Endothelial cell of umbilical vein (primary cell): ENCODE measurements around the gene COPS2. TPM values are rescaled to one million over a fixed set of nuclear protein-coding genes. Genes with fewer than 3 reads are reported as not detected.

Experiments
- BruUV-seq: library from RNA; stranded (reverse); fragments of 400-500 nt; replicated peaks from 2 replicates; lab custom pipeline; 2021; lab: Mats Ljungman, UMichigan
- CTCF ChIA-PET: fragments of 300-600, 350-600 bp; sonication (Branson Sonifier 250); formaldehyde crosslinking; loops from one replicate; lab custom pipeline; 2021; ENCODE audit warnings: antibody characterized with exemption, inconsistent platforms; lab: Charles Lee
- POLR2A ChIA-PET: fragments of 300-600, 350-600 bp; sonication (Branson Sonifier 250); formaldehyde crosslinking; loops from one replicate; lab custom pipeline; 2021; ENCODE audit warnings: antibody characterized with exemption, inconsistent platforms; lab: Charles Lee
- DNase-seq: peaks from one replicate; pipeline ENCODE4 v3.0.0-alpha.2; 2011; ENCODE audit warnings: low read depth, low spot score
- FAIRE-seq: peaks from 2 replicates; lab custom pipeline; 2011; peaks lifted over from hg19 to GRCh38; lab: Jason Lieb, UNC
- H2AFZ ChIP-seq: 2 replicates; pipeline ENCODE4 v1.6.0; 2012; ENCODE audit warnings: low read depth, low read length, control low read depth, inconsistent platforms
- H3K27ac ChIP-seq: 2 replicates; pipeline ENCODE4 v1.5.1; 2011; ENCODE audit warnings: low read depth, mild to moderate bottlenecking, control low read depth, low read length, moderate library complexity; ENCODE audit not compliant: insufficient read depth
- H3K27me3 ChIP-seq, 2 experiments: 2 replicates each; pipeline versions ENCODE4 v1.6.0 to v1.6.1; 2011; ENCODE audit warnings: low read length in 2 of 2, mixed read lengths in 1 of 2; ENCODE audit not compliant: control insufficient read depth in 2 of 2, insufficient read depth in 2 of 2
- H3K36me3 ChIP-seq, 2 experiments: 2 replicates in 1 of 2; 3 replicates in 1 of 2; pipeline ENCODE4 v1.5.1; 2011; ENCODE audit warnings: low read length in 2 of 2, mild to moderate bottlenecking in 1 of 2, moderate library complexity in 1 of 2; ENCODE audit not compliant: control insufficient read depth in 2 of 2, insufficient read depth in 2 of 2; ENCODE audit errors: extremely low read depth in 1 of 2
- H3K4me1 ChIP-seq: 3 replicates; pipeline ENCODE4 v1.5.1; 2011; ENCODE audit warnings: mild to moderate bottlenecking, low read length; ENCODE audit not compliant: control insufficient read depth, insufficient read depth; ENCODE audit errors: extremely low read depth
- H3K4me2 ChIP-seq: 2 replicates; pipeline ENCODE4 v1.6.1; 2011; ENCODE audit warnings: low read length, control low read depth, mixed read lengths; ENCODE audit not compliant: insufficient read depth
- H3K4me3 ChIP-seq, 3 experiments: fragments of 200-600 bp in 1 of 3; sonication (generic), shearing (Covaris generic) in 1 of 3; replicated peaks in 1 of 3; 2 replicates each; pipeline ENCODE4 v1.5.1; 2011 to 2016; ENCODE audit warnings: control low read depth in 3 of 3, low read length in 3 of 3, mild to moderate bottlenecking in 2 of 3, inconsistent platforms in 1 of 3, low read depth in 1 of 3, moderate library complexity in 1 of 3; ENCODE audit not compliant: insufficient read depth in 1 of 3
- H3K79me2 ChIP-seq: 2 replicates; pipeline ENCODE4 v1.6.0; 2012; ENCODE audit warnings: low read length, inconsistent platforms; ENCODE audit not compliant: control insufficient read depth, insufficient read depth
- H3K9ac ChIP-seq: replicated peaks from 2 replicates; pipeline ENCODE3; 2011; ENCODE audit warnings: low read length, control low read depth; ENCODE audit not compliant: insufficient read depth; ENCODE audit errors: extremely low read depth
- H3K9me1 ChIP-seq: replicated peaks from 3 replicates; pipeline ENCODE4 v1.6.0; 2011; ENCODE audit warnings: mild to moderate bottlenecking, low read length; ENCODE audit not compliant: control insufficient read depth, insufficient read depth; ENCODE audit errors: extremely low read depth
- H3K9me3 ChIP-seq: replicated peaks from 2 replicates; pipeline ENCODE4 v1.5.1; 2012; ENCODE audit warnings: low read length, inconsistent platforms; ENCODE audit not compliant: control insufficient read depth, insufficient read depth
- H4K20me1 ChIP-seq: replicated peaks from 2 replicates; pipeline ENCODE3; 2011; ENCODE audit warnings: mild to moderate bottlenecking, low read length; ENCODE audit not compliant: control insufficient read depth, insufficient read depth; ENCODE audit errors: extremely low read depth
- EZH2 ChIP-seq: IDR thresholded peaks from 2 replicates; pipeline ENCODE4 v1.6.1; 2012; ENCODE audit warnings: borderline replicate concordance, low read depth, mild to moderate bottlenecking, moderate library complexity, low read length, inconsistent platforms; ENCODE audit not compliant: severe bottlenecking
- FOS ChIP-seq: IDR thresholded peaks from 2 replicates; pipeline ENCODE4 v1.6.1; 2011; ENCODE audit warnings: mild to moderate bottlenecking, low read length, moderate library complexity, borderline replicate concordance; ENCODE audit not compliant: insufficient read depth
- GATA2 ChIP-seq: IDR thresholded peaks from 2 replicates; pipeline ENCODE4 v1.7.0; 2011; ENCODE audit warnings: low read depth, mild to moderate bottlenecking, moderate library complexity, mixed read lengths, low read length; ENCODE audit not compliant: insufficient read length, insufficient read depth
- JUN ChIP-seq: IDR thresholded peaks from 2 replicates; pipeline ENCODE4 v1.6.1; 2011; ENCODE audit warnings: borderline replicate concordance, low read depth; ENCODE audit not compliant: insufficient read length, insufficient read depth
- MYC ChIP-seq: IDR thresholded peaks from one replicate; pipeline ENCODE4 v1.6.1; 2011; ENCODE audit warnings: mild to moderate bottlenecking, low read depth, low read length
- POLR2A ChIP-seq: IDR thresholded peaks from 2 replicates; pipeline ENCODE4 v1.6.1; 2012; ENCODE audit warnings: low read depth, mild to moderate bottlenecking, control low read depth, low read length
- POLR2AphosphoS5 ChIP-seq: IDR thresholded peaks from 2 replicates; pipeline ENCODE4 v1.6.1; 2012; ENCODE audit warnings: low read depth, mild to moderate bottlenecking, control low read depth, low read length, moderate library complexity; ENCODE audit not compliant: insufficient read depth
- dilution Hi-C: fragments of 300-500 bp; cut with MboI; formaldehyde crosslinking; loops from one replicate; pipeline ENCODE4 v1.15.0; 2019; ENCODE audit warnings: low sequenced_read_pairs; ENCODE audit not compliant: extremely low pct_ligation_motif_present
- intact Hi-C: fragments of 100-400 bp; cut with micrococcal nuclease; formaldehyde crosslinking; loops from one replicate; pipeline ENCODE4 v1.10.0; 2022
- polyA plus RNA-seq, 4 experiments: library from polyadenylated mRNA; depleted of rRNA in 3 of 4; stranded (reverse) in 3 of 4; unstranded in 1 of 4; fragments of >200 nt; gene quantifications; 2 replicates each; pipeline versions ENCODE4 v1.2.1 to v1.2.3, GENCODE V29; 2011 to 2012; ENCODE audit warnings: missing spikeins in 1 of 4
- total RNA-seq: library from RNA; stranded (reverse); gene quantifications from 2 replicates; pipeline ENCODE4 v1.2.3, GENCODE V29; 2021
- TF ChIP-seq, protein P1 (sequence below), 2 donors: IDR thresholded peaks; 1 replicate in 1 of 2; 2 replicates in 1 of 2; pipeline ENCODE4 v1.5.1; 2011; ENCODE audit warnings: low read length in 2 of 2, mild to moderate bottlenecking in 2 of 2, moderate library complexity in 2 of 2, control low read depth in 1 of 2, inconsistent platforms in 1 of 2, low read depth in 1 of 2; ENCODE audit not compliant: insufficient read depth in 1 of 2; ENCODE audit errors: extremely low read depth in 1 of 2
- TF ChIP-seq, protein P2 (sequence below): IDR thresholded peaks from 2 replicates; pipeline ENCODE4 v1.6.1; 2011; ENCODE audit not compliant: insufficient read depth, insufficient read length

Gene COPS2
- total and polyA plus RNA-seq, 2 donors (not counting 3 experiments of a cell fraction or from before 2014, with no cell fraction given) = 20.2 to 79.3 TPM

DNA sequence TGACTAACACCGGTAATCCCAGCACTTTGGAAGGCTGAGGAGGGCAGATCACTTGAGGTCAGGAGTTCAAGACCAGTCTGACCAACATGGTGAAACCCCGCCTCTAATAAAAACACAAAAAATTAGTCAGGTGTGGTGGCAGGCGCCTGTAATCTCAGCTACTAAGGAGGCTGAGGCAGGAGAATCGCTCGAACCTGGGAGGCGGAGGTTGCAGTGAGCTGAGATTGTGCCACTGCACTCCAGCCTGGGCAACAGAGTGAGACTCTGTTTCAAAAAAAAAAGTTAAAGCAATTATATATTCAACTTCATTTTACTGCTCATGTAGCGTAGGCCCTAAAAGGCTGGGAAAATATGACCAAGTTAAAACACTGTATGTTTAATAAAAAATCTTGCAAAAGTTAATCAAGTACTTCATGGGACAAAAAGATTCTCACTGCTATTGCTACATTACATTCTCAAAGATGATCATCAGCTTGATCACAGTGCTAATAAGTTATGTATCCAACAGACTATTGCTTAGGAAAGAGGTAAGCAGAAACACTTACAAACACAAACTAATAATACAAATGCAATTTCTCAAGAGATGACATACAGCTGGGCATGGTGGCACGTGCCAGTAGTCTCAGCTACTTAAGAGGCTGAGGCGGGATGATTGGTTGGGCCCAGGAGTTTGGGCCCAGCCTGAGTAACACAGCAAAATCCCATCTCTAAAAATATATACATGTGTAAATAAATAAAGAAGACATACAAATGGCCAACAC lies 2.7 kb downstream of the COPS2 start:
- no peak overlapping the region for H3K4me3 ChIP-seq
- H3K9me1 ChIP-seq = no peaks in the 10 kb centered on the region
- no peak overlapping the region for H3K9ac ChIP-seq
- intact Hi-C loops = loop anchor here (10.0 kb wide), 1 partner anchor 992 kb away; no protein-coding TSS in a partner anchor
- peaks cover 13% of the 10 kb centered on the region for H4K20me1 ChIP-seq
- no peak overlapping the region for H2AFZ ChIP-seq
- peaks cover 0 to 5% of the 10 kb centered on the region in 2 experiments for H3K36me3 ChIP-seq
- peak overlapping the region; percentile 100 for H3K4me2 ChIP-seq
- POLR2A ChIA-PET = no interaction called here
- H3K9me3 ChIP-seq = no peaks in the 10 kb centered on the region
- FAIRE-seq (no peak), DNase-seq (no peak)
- peaks cover 23% of the 10 kb centered on the region for H3K4me1 ChIP-seq
- CTCF ChIA-PET = no interaction called here
- peaks cover 90% of the 10 kb centered on the region for H3K79me2 ChIP-seq
- TF ChIP-seq POLR2AphosphoS5 (no peak), EZH2 (no peak), JUN (no peak), MYC (no peak), FOS (no peak), GATA2 (no peak), POLR2A (no peak)
- TF ChIP-seq, protein P1, sequence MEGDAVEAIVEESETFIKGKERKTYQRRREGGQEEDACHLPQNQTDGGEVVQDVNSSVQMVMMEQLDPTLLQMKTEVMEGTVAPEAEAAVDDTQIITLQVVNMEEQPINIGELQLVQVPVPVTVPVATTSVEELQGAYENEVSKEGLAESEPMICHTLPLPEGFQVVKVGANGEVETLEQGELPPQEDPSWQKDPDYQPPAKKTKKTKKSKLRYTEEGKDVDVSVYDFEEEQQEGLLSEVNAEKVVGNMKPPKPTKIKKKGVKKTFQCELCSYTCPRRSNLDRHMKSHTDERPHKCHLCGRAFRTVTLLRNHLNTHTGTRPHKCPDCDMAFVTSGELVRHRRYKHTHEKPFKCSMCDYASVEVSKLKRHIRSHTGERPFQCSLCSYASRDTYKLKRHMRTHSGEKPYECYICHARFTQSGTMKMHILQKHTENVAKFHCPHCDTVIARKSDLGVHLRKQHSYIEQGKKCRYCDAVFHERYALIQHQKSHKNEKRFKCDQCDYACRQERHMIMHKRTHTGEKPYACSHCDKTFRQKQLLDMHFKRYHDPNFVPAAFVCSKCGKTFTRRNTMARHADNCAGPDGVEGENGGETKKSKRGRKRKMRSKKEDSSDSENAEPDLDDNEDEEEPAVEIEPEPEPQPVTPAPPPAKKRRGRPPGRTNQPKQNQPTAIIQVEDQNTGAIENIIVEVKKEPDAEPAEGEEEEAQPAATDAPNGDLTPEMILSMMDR (IDR thresholded peaks at IDR 0.05; ENCODE audit: extremely low read depth in 1 of 2, insufficient read depth in 1 of 2, low read depth in 1 of 2, low read length in 2 of 2) = no peak
- TF ChIP-seq, protein P2, sequence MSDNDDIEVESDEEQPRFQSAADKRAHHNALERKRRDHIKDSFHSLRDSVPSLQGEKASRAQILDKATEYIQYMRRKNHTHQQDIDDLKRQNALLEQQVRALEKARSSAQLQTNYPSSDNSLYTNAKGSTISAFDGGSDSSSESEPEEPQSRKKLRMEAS = no peak
- H3K27ac ChIP-seq = no peak overlapping the region
- BruUV-seq = no TSS peak
- dilution Hi-C loops = no loop called here
- no peaks in the 10 kb centered on the region for H3K27me3 ChIP-seq
